ENCODE data around the gene PEX6. TPM values are rescaled to one million over a fixed set of nuclear protein-coding genes. Genes with fewer than 3 reads are reported as not detected.
A peak's percentile ranks its signal among the peaks of the same experiment; 100 is the strongest.

PEX6 gene
- polyA plus RNA-seq, 4 donors = 15.5 to 27.2 (median 19.1) TPM

GRCh38 chr6:42937548-42938427 is 41.2 kb downstream of the PEX6 start:
- no peak for DNase-seq (ENCODE audit: low read depth in 4 of 4, low spot score in 3 of 4)

- no peak for DNase-seq (ENCODE audit: low read depth in 4 of 4, low spot score in 3 of 4)
Observed at GRCh38 chr6:42936398-42936797, 42.6 kb downstream of the PEX6 start.

GRCh38 chr6:42935322-42935721 is 43.7 kb downstream of the PEX6 start:
- no peak for DNase-seq (ENCODE audit: low read depth in 4 of 4, low spot score in 3 of 4)

GRCh38 chr6:42933205-42933604 is 45.8 kb downstream of the PEX6 start:
- DNase-seq (ENCODE audit: low read depth in 4 of 4, low spot score in 3 of 4) = no peak

GRCh38 chr6:42932412-42932811 is 46.6 kb downstream of the PEX6 start:
- no peak for DNase-seq (ENCODE audit: low read depth in 4 of 4, low spot score in 3 of 4)

GRCh38 chr6:42929821-42930360 is 49.1 kb downstream of the PEX6 start:
- peak in 2 of 4 donors; percentile 47 to 53 for DNase-seq (ENCODE audit: low read depth in 4 of 4, low spot score in 3 of 4)

- peak; percentile 89 to 92 (median 90) for DNase-seq (ENCODE audit: low read depth in 4 of 4, low spot score in 3 of 4)
Observed at GRCh38 chr6:42928986-42929820, 49.8 kb downstream of the PEX6 start, which contains the start of gene CNPY3. Gene CNPY3, plus strand, starts transcription at chr6:42929480. Its CDS starts 91 bp downstream, at chr6:42929571.

GRCh38 chr6:42925248-42925857 is 53.6 kb downstream of the PEX6 start:
- DNase-seq (ENCODE audit: low read depth in 4 of 4, low spot score in 3 of 4) = no peak

GRCh38 chr6:42923666-42924065 is 55.3 kb downstream of the PEX6 start:
- no peak for DNase-seq (ENCODE audit: low read depth in 4 of 4, low spot score in 3 of 4)

GRCh38 chr6:42921801-42922200 is 57.2 kb downstream of the PEX6 start:
- no peak for DNase-seq (ENCODE audit: low read depth in 4 of 4, low spot score in 3 of 4)

- DNase-seq (ENCODE audit: low read depth in 4 of 4, low spot score in 3 of 4) = no peak
Observed at GRCh38 chr6:42916288-42916687, 62.7 kb downstream of the PEX6 start.

- DNase-seq (ENCODE audit: low read depth in 4 of 4, low spot score in 3 of 4) = no peak
Observed at GRCh38 chr6:42915732-42916131, 63.2 kb downstream of the PEX6 start, which contains the start of gene PTCRA. Gene PTCRA, plus strand, starts transcription at chr6:42916053. Its CDS starts 17 bp downstream, at chr6:42916070.

- no peak for DNase-seq (ENCODE audit: low read depth in 4 of 4, low spot score in 3 of 4)
Observed at GRCh38 chr6:42914546-42914945, 64.4 kb downstream of the PEX6 start.

Other genes starting within 250 kb of the PEX6 start
- gene TBCC, start 233.1 kb downstream of the PEX6 start, polyA plus RNA-seq (ENCODE audit: insufficient read length in 4 of 4) = 10 to 100 TPM; 16.4 to 23.7 (median 21.2) TPM
- gene BICRAL, start 197.1 kb downstream of the PEX6 start, polyA plus RNA-seq (ENCODE audit: insufficient read length in 4 of 4) = 10 to 100 TPM; 15.3 to 16.6 (median 16.4) TPM
- gene RPL7L1, start 99.6 kb downstream of the PEX6 start, polyA plus RNA-seq (ENCODE audit: insufficient read length in 4 of 4) = 100 to 1,000 TPM in 2 of 4 donors, 10 to 100 TPM in 2; 90.9 to 128 (median 105) TPM
- under 1 TPM in 1 of 4 donors, not detected in 3; 0.47 TPM for gene PTCRA, start 63.1 kb downstream of the PEX6 start, polyA plus RNA-seq (ENCODE audit: insufficient read length in 4 of 4)
- gene CNPY3, start 49.7 kb downstream of the PEX6 start, polyA plus RNA-seq (ENCODE audit: insufficient read length in 4 of 4) = 10 to 100 TPM; 52.3 to 64.9 (median 59.1) TPM
- 1 to 10 TPM in 1 of 4 donors, under 1 TPM in 3; 0.45 to 2.0 (median 0.64) TPM for gene GNMT, start 18.4 kb downstream of the PEX6 start, polyA plus RNA-seq (ENCODE audit: insufficient read length in 4 of 4)
- gene PPP2R5D, start 5.4 kb upstream of the PEX6 start, polyA plus RNA-seq (ENCODE audit: insufficient read length in 4 of 4) = 10 to 100 TPM; 60.3 to 72.1 (median 66.5) TPM
- gene MEA1, start 34.8 kb upstream of the PEX6 start, polyA plus RNA-seq (ENCODE audit: insufficient read length in 4 of 4) = 10 to 100 TPM; 71.0 to 91.9 (median 82.6) TPM
- 100 to 1,000 TPM in 1 of 4 donors, 10 to 100 TPM in 3; 90.6 to 112 (median 95.0) TPM for gene KLHDC3, start 35.1 kb upstream of the PEX6 start, polyA plus RNA-seq (ENCODE audit: insufficient read length in 4 of 4)
- 10 to 100 TPM; 37.6 to 64.1 (median 58.5) TPM for gene RRP36, start 42.4 kb upstream of the PEX6 start, polyA plus RNA-seq (ENCODE audit: insufficient read length in 4 of 4)
- 10 to 100 TPM; 45.8 to 59.0 (median 48.7) TPM for gene CUL7, start 74.7 kb upstream of the PEX6 start, polyA plus RNA-seq (ENCODE audit: insufficient read length in 4 of 4)
- gene MRPL2, start 80.3 kb upstream of the PEX6 start, polyA plus RNA-seq (ENCODE audit: insufficient read length in 4 of 4) = 10 to 100 TPM; 38.4 to 78.4 (median 55.1) TPM
- 10 to 100 TPM; 30.6 to 74.2 (median 51.3) TPM for gene KLC4, start 80.5 kb upstream of the PEX6 start, polyA plus RNA-seq (ENCODE audit: insufficient read length in 4 of 4)
- gene PTK7, start 97.1 kb upstream of the PEX6 start, polyA plus RNA-seq (ENCODE audit: insufficient read length in 4 of 4) = 100 to 1,000 TPM; 228 to 269 (median 239) TPM
- 10 to 100 TPM; 26.5 to 38.2 (median 30.9) TPM for gene SRF, start 192.1 kb upstream of the PEX6 start, polyA plus RNA-seq (ENCODE audit: insufficient read length in 4 of 4)
- 10 to 100 TPM; 24.7 to 48.7 (median 34.5) TPM for gene CUL9, start 203.0 kb upstream of the PEX6 start, polyA plus RNA-seq (ENCODE audit: insufficient read length in 4 of 4)